Smooth muscle cell (in vitro differentiated cells): Measurements from ENCODE around the gene LAG3. TPM values are rescaled to one million over a fixed set of nuclear protein-coding genes. Genes with fewer than 3 reads are reported as not detected.

Experiments
- DNase-seq: peaks from one replicate; lab custom pipeline; 2025; ENCODE audit not compliant: unreplicated experiment; lab: John Stamatoyannopoulos, UW
- H2AFZ ChIP-seq: fragments of 200-600 bp; sonication (generic); 2 replicates; pipeline ENCODE4 v1.6.0; 2016; ENCODE audit warnings: antibody characterized with exemption, low read depth, mild to moderate bottlenecking
- H3F3A ChIP-seq: fragments of 200-600 bp; sonication (generic); 2 replicates; pipeline ENCODE4 v1.6.0; 2017; ENCODE audit warnings: antibody characterized with exemption, low read depth
- H3K27ac ChIP-seq: fragments of 200-600 bp; sonication (generic); 2 replicates; pipeline ENCODE4 v1.5.1; 2016; ENCODE audit warnings: low read depth, mild to moderate bottlenecking
- H3K27me3 ChIP-seq: fragments of 200-600 bp; sonication (generic); 2 replicates; pipeline ENCODE4 v1.6.1; 2016; ENCODE audit warnings: low read depth, mild to moderate bottlenecking
- H3K36me3 ChIP-seq: fragments of 200-600 bp; sonication (generic); 2 replicates; pipeline ENCODE4 v1.5.1; 2016; ENCODE audit warnings: low read depth
- H3K4me1 ChIP-seq: fragments of 200-600 bp; sonication (generic); 2 replicates; pipeline ENCODE4 v1.5.1; 2016; ENCODE audit warnings: low read depth
- H3K4me2 ChIP-seq: fragments of 200-600 bp; sonication (generic); 2 replicates; pipeline ENCODE4 v1.6.0; 2016; ENCODE audit warnings: mild to moderate bottlenecking
- H3K4me3 ChIP-seq: fragments of 200-600 bp; sonication (generic); 2 replicates; pipeline ENCODE4 v1.5.1; 2016; ENCODE audit warnings: mild to moderate bottlenecking
- H3K79me2 ChIP-seq: fragments of 200-600 bp; sonication (generic); 2 replicates; pipeline ENCODE4 v1.6.0; 2016; ENCODE audit warnings: low read depth, mild to moderate bottlenecking
- H3K9ac ChIP-seq: fragments of 200-600 bp; sonication (generic); 2 replicates; pipeline ENCODE4 v1.6.0; 2016; ENCODE audit warnings: low read depth
- H3K9me3 ChIP-seq: fragments of 200-600 bp; sonication (generic); replicated peaks from 2 replicates; pipeline ENCODE4 v1.5.1; 2016; ENCODE audit warnings: low read depth
- H4K20me1 ChIP-seq: fragments of 200-600 bp; sonication (generic); 2 replicates; pipeline ENCODE4 v1.6.0; 2016; ENCODE audit warnings: low read depth
- CTCF ChIP-seq: fragments of 200-600 bp; sonication (generic); IDR thresholded peaks from 2 replicates; pipeline ENCODE4 v1.5.1; 2017; ENCODE audit warnings: borderline replicate concordance, mild to moderate bottlenecking, antibody characterized with exemption; ENCODE audit not compliant: insufficient read depth, poor library complexity, severe bottlenecking
- WGBS: methylation state at CpG from one replicate; pipeline ENCODE4 v1.1.7; 2016; ENCODE audit warnings: low lambda C conversion rate; 5-methylcytosine and 5-hydroxymethylcytosine counted together
- polyA plus RNA-seq: library from polyadenylated mRNA; unstranded; fragments of >200 nt; fragmentation: Nextera tagmentation; extraction: Ambion mirVana; gene quantifications from 2 replicates; pipeline ENCODE4 v1.2.1, GENCODE V29; 2016
- total RNA-seq: library from RNA; depleted of rRNA; stranded (reverse); fragments of >200 nt; gene quantifications from 2 replicates; pipeline ENCODE4 v1.2.3, GENCODE V29; 2014

LAG3 gene
- total and polyA plus RNA-seq, 2 experiments from 2014 or later: 0.18 to 1.7 TPM

GRCh38 chr12:6817098-6817497 lies 44.8 kb downstream of the LAG3 start:
- no peak overlapping the region for H3K4me3 ChIP-seq

GRCh38 chr12:6817662-6818157 lies 45.4 kb downstream of the LAG3 start:
- Histone ChIP-seq H3K27me3 (peaks cover 2% of the 10 kb centered on the region), H3K4me3 (no peak overlapping the region), H3K4me2 (no peak overlapping the region), H4K20me1 (no peaks in the 10 kb centered on the region), H3K27ac (no peak overlapping the region), H3K9ac (no peak overlapping the region), H3K36me3 (no peaks in the 10 kb centered on the region), H3F3A (no peaks in the 10 kb centered on the region), H2AFZ (no peak overlapping the region), H3K4me1 (peaks cover 23% of the 10 kb centered on the region), H3K79me2 (no peaks in the 10 kb centered on the region), H3K9me3 (no peaks in the 10 kb centered on the region)
- TF ChIP-seq CTCF: no peak
- no peak for DNase-seq
- WGBS: 93% methylated on average over 20 of the region's 20 CpGs

More at GRCh38 chr12:6817098-6817497, 44.8 kb downstream of the LAG3 start:
- Histone ChIP-seq H3K4me1 (peaks cover 22% of the 10 kb centered on the region), H4K20me1 (no peaks in the 10 kb centered on the region), H3K4me2 (no peak overlapping the region), H2AFZ (no peak overlapping the region), H3K79me2 (no peaks in the 10 kb centered on the region), H3K27me3 (no peaks in the 10 kb centered on the region), H3F3A (no peaks in the 10 kb centered on the region), H3K9me3 (no peaks in the 10 kb centered on the region), H3K36me3 (no peaks in the 10 kb centered on the region), H3K9ac (no peak overlapping the region), H3K27ac (no peak overlapping the region)
- no peak for TF ChIP-seq CTCF
- DNase-seq: no peak
- WGBS: 91% methylated on average over 8 of the region's 8 CpGs

- Histone ChIP-seq H3K36me3 (no peaks in the 10 kb centered on the region), H2AFZ (no peak overlapping the region), H3K4me3 (no peak overlapping the region), H3K9ac (no peak overlapping the region), H3K27me3 (peaks cover 5% of the 10 kb centered on the region), H3K4me1 (peaks cover 25% of the 10 kb centered on the region), H3K4me2 (no peak overlapping the region), H3K79me2 (no peaks in the 10 kb centered on the region), H3K27ac (no peak overlapping the region), H3F3A (no peaks in the 10 kb centered on the region), H3K9me3 (no peaks in the 10 kb centered on the region), H4K20me1 (no peaks in the 10 kb centered on the region)
- no peak for TF ChIP-seq CTCF
- no peak for DNase-seq
- WGBS: 69% methylated on average over 10 of the region's 10 CpGs
Measured at GRCh38 chr12:6818222-6818621, 45.9 kb downstream of the LAG3 start.

- H4K20me1 ChIP-seq: no peaks in the 10 kb centered on the region
- H3K27ac ChIP-seq: no peak overlapping the region
- H3K9me3 ChIP-seq: no peaks in the 10 kb centered on the region
- WGBS: 72% methylated on average over 5 of the region's 5 CpGs
- peaks cover 28% of the 10 kb centered on the region for H3K4me1 ChIP-seq
- no peak overlapping the region for H2AFZ ChIP-seq
- no peak for DNase-seq
- peaks cover 5% of the 10 kb centered on the region for H3K27me3 ChIP-seq
- no peak overlapping the region for H3K4me3 ChIP-seq
- no peaks in the 10 kb centered on the region for H3F3A ChIP-seq
- TF ChIP-seq CTCF: no peak
- H3K9ac ChIP-seq: no peak overlapping the region
- H3K79me2 ChIP-seq: no peaks in the 10 kb centered on the region
- H3K36me3 ChIP-seq: no peaks in the 10 kb centered on the region
- no peak overlapping the region for H3K4me2 ChIP-seq
Measured at GRCh38 chr12:6818645-6819044, 46.3 kb downstream of the LAG3 start.
